ENCODE results near the gene GPR137. TPM values are rescaled to one million over a fixed set of nuclear protein-coding genes. Genes with fewer than 3 reads are reported as not detected.
A peak's percentile ranks its signal among the peaks of the same experiment; 100 is the strongest.

The GPR137 gene
- polyA plus RNA-seq, 3 donors, result 7.8 to 21.0 (median 9.3) TPM

- peak overlapping the region; percentile 81 for H3K4me2 ChIP-seq (replicated peaks; ENCODE audit: extremely low read depth, low read length, poor library complexity, severe bottlenecking)
Measured at GRCh38 chr11:64298966-64299846, 13.6 kb downstream of the GPR137 start.

More at GRCh38 chr11:64298966-64299846, 13.6 kb downstream of the GPR137 start:
- TF ChIP-seq CTCF (IDR thresholded peaks at IDR 0.05), result no peak
- intact Hi-C loops (cut with micrococcal nuclease), result no loop called here
- H3K4me3 ChIP-seq (replicated peaks in 1 of 3; ENCODE audit: low read depth in 2 of 3, low read length in 3 of 3), result peak overlapping the region in 1 of 3 experiments; percentile 68
- peaks cover 28 to 36% of the 10 kb centered on the region in 2 donors for H3K4me1 ChIP-seq (ENCODE audit: control insufficient read depth in 1 of 2, insufficient read depth in 2 of 2, low read length in 2 of 2)
- Mint-ChIP-seq H3K27me3 (ENCODE audit: low read depth in 3 of 3) (peaks cover 70 to 82% (median 80%) of the 10 kb centered on the region in 3 donors), H3K4me3 (peak overlapping the region; percentile 75 to 91), H3K4me1 (peaks cover 41% of the 10 kb centered on the region), H3K27ac (peak overlapping the region in 3 of 7 donors; percentile 48 to 83 (median 54)), H3K9me3 (peaks cover 0 to 32% (median 9%) of the 10 kb centered on the region in 7 donors), H3K36me3 (peaks cover 5 to 18% of the 10 kb centered on the region in 2 donors)
- peak overlapping the region; percentile 65 for H2AFZ ChIP-seq (ENCODE audit: insufficient read depth, low read depth, low read length, poor library complexity, severe bottlenecking)
- H3K9me3 ChIP-seq (replicated peaks in 1 of 2; ENCODE audit: control insufficient read depth in 1 of 2, insufficient read depth in 1 of 2, low read length in 2 of 2), result peaks cover 3 to 31% of the 10 kb centered on the region in 2 donors
- no peaks in the 10 kb centered on the region for H3K79me2 ChIP-seq (ENCODE audit: insufficient read depth, low read length)
- peak; percentile 30 to 51 (median 33) for DNase-seq
- no peaks in the 10 kb centered on the region for H4K20me1 ChIP-seq (ENCODE audit: insufficient read depth, low read length)
- WGBS (ENCODE audit: insufficient coverage), result under 1% methylated on average over 55 of the region's 60 CpGs
- H3K36me3 ChIP-seq (replicated peaks in 1 of 2; ENCODE audit: control insufficient read depth in 1 of 2, insufficient read depth in 2 of 2, low read length in 2 of 2), result no peaks in the 10 kb centered on the region
- H3K27me3 ChIP-seq (ENCODE audit: control insufficient read depth in 2 of 2, insufficient read depth in 2 of 2, low read length in 2 of 2), result peaks cover 57 to 67% of the 10 kb centered on the region in 2 donors
- H3K27ac ChIP-seq (ENCODE audit: low read depth in 1 of 2, low read length in 2 of 2), result no peak overlapping the region
- H3K9ac ChIP-seq (ENCODE audit: insufficient read depth, low read length, poor library complexity, severe bottlenecking), result peak overlapping the region; percentile 40
